Upper lobe of right lung (tissue), 1 donor: ENCODE results near the gene OR6F1. TPM values are rescaled to one million over a fixed set of nuclear protein-coding genes. Genes with fewer than 3 reads are reported as not detected.
"Not testable (repeated sequence)": the region's sequence is repeated elsewhere in the genome, so short reads cannot be mapped to it uniquely, and the experiment has no call there.

Experiments used
- ATAC-seq: fragments of 200-7000 bp; cut with Tn5 transposase; one replicate; pipeline ENCODE4 v1.9.1; 2020; ENCODE audit warnings: mild to moderate bottlenecking, moderate library complexity
- DNase-seq: peaks from one replicate; pipeline ENCODE4 v3.0.0-alpha.2; 2020
- H3K27ac ChIP-seq: fragments of 200-600 bp; one replicate; pipeline ENCODE4 v1.8.0; 2022
- H3K27me3 ChIP-seq: fragments of 200-600 bp; one replicate; pipeline ENCODE4 v1.8.0; 2022; ENCODE audit warnings: mild to moderate bottlenecking
- H3K36me3 ChIP-seq: fragments of 200-600 bp; one replicate; pipeline ENCODE4 v1.8.0; 2022
- H3K4me1 ChIP-seq: fragments of 200-600 bp; one replicate; pipeline ENCODE4 v1.8.0; 2022
- H3K4me3 ChIP-seq: fragments of 200-600 bp; one replicate; pipeline ENCODE4 v1.8.0; 2022; ENCODE audit warnings: mild to moderate bottlenecking
- H3K9me3 ChIP-seq: fragments of 200-600 bp; one replicate; pipeline ENCODE4 v1.8.0; 2022
- intact Hi-C: fragments of 100-400 bp; cut with DNase I; formaldehyde crosslinking; loops from one replicate; pipeline ENCODE4 v1.11.0; 2022
- total RNA-seq: library from RNA; stranded (reverse); fragmentation: NEBNext Ultra II Directional; extraction: Animal tissue kit (Norgen Biotek cat#: 25700); gene quantifications from one replicate; pipeline ENCODE4 v1.2.1, GENCODE V29; 2021
- TF ChIP-seq, protein P1 (sequence below): fragments of 200-600 bp; IDR thresholded peaks from one replicate; pipeline ENCODE4 v1.8.0; 2022; ENCODE audit warnings: antibody characterized with exemption
- donor health status: DM: no; HTN: yes; CAD: no; lungs with severe emphysema.

The OR6F1 gene
- total RNA-seq, 1 donor from 2014 or later, result not detected

DNA sequence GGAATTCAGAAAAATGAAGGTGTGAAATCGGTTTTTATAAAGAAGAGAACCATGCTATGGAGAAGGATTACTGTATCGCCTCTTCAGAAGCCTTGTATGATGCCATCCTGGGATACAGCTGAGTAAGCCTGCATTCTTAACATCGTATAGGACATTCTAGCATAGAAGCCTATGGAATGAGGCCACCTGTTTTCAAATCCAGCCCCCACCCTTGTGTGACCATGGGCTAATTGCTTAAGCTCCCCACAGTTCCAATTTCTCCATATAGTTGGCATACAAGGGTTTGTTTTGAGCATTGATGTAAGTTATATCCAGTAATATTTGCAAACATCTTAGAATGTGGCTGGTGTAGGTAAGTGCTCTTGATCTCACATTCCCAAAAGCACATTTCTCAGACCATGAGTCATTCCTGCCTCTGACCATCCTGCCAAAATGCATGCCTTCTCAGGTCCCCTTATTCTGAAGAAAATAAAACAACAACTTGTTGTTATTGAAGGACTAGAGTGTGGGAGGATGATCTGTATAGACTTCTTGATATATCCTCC lies 30.0 kb upstream of the OR6F1 start:
- Histone ChIP-seq H3K9me3 (no peaks in the 10 kb centered on the region), H3K27ac (no peak overlapping the region), H3K27me3 (no peaks in the 10 kb centered on the region), H3K4me3 (no peak overlapping the region), H3K36me3 (no peaks in the 10 kb centered on the region), H3K4me1 (no peaks in the 10 kb centered on the region)
- DNase-seq (no peak), ATAC-seq (peak; percentile 58)
- TF ChIP-seq, protein P1, sequence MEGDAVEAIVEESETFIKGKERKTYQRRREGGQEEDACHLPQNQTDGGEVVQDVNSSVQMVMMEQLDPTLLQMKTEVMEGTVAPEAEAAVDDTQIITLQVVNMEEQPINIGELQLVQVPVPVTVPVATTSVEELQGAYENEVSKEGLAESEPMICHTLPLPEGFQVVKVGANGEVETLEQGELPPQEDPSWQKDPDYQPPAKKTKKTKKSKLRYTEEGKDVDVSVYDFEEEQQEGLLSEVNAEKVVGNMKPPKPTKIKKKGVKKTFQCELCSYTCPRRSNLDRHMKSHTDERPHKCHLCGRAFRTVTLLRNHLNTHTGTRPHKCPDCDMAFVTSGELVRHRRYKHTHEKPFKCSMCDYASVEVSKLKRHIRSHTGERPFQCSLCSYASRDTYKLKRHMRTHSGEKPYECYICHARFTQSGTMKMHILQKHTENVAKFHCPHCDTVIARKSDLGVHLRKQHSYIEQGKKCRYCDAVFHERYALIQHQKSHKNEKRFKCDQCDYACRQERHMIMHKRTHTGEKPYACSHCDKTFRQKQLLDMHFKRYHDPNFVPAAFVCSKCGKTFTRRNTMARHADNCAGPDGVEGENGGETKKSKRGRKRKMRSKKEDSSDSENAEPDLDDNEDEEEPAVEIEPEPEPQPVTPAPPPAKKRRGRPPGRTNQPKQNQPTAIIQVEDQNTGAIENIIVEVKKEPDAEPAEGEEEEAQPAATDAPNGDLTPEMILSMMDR, result no peak
- intact Hi-C loops, result no loop called here

DNA sequence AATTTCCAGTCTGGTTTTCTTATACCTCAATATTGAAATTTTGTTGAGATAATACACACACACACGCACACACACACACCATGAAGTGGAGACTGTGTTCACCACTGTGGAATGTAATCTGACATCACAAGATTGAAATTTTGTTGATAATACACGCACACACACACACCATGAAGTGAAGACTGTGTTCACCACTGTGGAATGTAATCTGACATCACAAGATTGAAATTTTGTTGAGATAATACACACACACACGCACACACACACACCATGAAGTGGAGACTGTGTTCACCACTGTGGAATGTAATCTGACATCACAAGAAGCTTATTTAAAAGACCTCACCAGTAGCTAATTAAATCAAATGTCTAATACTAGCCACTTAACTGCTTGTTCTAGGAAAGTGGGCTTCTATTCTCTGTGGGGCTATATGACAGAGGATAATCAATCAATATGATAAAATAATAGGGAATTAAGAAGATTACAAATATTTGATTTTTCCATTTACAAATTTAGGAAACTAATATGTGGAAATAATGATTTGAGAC lies 25.8 kb upstream of the OR6F1 start:
- H3K4me3 ChIP-seq, intact Hi-C loops, H3K9me3 ChIP-seq, DNase-seq, H3K36me3 ChIP-seq, H3K27ac ChIP-seq, H3K27me3 ChIP-seq, H3K4me1 ChIP-seq: not testable (repeated sequence)
- ATAC-seq, result peak; percentile 62

DNA sequence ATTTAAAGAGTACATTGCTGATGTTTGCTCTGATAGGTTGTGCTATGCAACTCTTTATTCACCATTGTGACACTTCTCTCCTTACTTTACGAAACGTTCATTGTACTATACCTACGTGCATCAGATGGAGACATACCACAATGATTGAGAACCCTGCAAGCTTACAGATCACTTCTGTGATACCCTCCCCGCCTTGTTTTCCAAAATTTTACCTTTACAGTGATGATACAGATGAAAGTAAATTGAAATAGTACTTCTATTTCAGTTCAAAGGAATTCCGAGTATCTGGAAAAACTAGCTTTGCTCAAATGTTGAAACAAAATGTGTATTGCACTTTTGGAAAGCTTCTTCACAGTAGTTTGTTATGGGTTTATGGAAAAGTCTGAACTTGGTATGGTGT lies 25.3 kb upstream of the OR6F1 start:
- Histone ChIP-seq H3K9me3 (no peaks in the 10 kb centered on the region), H3K4me3 (no peak overlapping the region), H3K27me3 (no peaks in the 10 kb centered on the region), H3K27ac (no peak overlapping the region), H3K36me3 (no peaks in the 10 kb centered on the region), H3K4me1 (no peaks in the 10 kb centered on the region)
- DNase-seq (no peak), ATAC-seq (no peak)
- intact Hi-C loops, result no loop called here
- TF ChIP-seq, protein P1, result no peak

DNA sequence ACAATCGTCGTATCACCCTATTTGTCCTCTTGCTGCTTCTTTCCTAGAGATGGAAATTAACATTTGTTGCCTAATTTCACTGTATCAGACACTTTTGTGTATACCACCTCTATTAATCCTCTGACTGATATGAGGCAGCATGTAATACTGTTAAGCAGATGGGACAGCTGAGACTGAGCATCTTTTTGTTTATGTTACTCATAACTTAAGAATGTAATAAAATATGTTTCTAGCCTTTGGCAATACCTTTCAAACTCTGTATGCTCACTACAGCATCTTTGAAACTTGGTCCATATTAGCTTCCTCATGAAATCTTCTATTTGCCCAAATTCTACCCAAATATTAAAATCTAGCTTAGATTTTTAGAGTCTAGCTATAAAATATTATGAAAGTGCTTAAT lies 24.3 kb upstream of the OR6F1 start:
- TF ChIP-seq, protein P1, result no peak
- H3K4me3 ChIP-seq, result no peak overlapping the region
- intact Hi-C loops, result no loop called here

DNA sequence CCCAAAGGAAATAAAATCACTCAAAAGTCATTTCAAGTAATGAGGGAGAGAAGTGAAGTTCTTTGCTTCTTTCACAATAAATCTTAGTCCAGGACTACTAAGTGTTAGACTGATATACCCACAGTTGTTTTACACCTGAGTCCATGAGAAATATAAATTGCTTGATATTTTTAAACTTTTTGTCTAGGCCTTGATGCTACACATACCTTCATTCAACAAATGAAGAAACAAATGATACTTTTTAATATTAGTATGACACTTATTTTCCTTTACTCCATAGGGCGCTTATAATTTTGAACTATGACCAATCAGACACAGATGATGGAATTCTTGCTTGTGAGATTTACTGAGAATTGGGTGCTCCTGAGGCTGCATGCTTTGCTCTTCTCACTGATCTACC lies 21.9 kb upstream of the OR6F1 start, which contains the start of gene OR14K1:
OR14K1 (plus strand) TSS at position 301 of the 400 bp plus-strand sequence; CDS start at position 301, 0 bp downstream.
- Histone ChIP-seq H3K9me3 (no peaks in the 10 kb centered on the region), H3K4me3 (no peak within 1 kb of the TSS), H3K36me3 (no peaks in the 10 kb centered on the region), H3K4me1 (no peaks in the 10 kb centered on the region), H3K27me3 (no peaks in the 10 kb centered on the region), H3K27ac (no peak within 1 kb of the TSS)
- intact Hi-C loops, result no loop called here
- ATAC-seq (no peak), DNase-seq (no peak)
- TF ChIP-seq, protein P1, result no peak

More for the DNA sequence above, 24.3 kb upstream of the OR6F1 start:
- no peaks in the 10 kb centered on the region for H3K36me3 ChIP-seq
- no peaks in the 10 kb centered on the region for H3K4me1 ChIP-seq
- ATAC-seq, result no peak
- no peaks in the 10 kb centered on the region for H3K27me3 ChIP-seq
- no peak overlapping the region for H3K27ac ChIP-seq
- H3K9me3 ChIP-seq, result no peaks in the 10 kb centered on the region
- DNase-seq, result no peak

DNA sequence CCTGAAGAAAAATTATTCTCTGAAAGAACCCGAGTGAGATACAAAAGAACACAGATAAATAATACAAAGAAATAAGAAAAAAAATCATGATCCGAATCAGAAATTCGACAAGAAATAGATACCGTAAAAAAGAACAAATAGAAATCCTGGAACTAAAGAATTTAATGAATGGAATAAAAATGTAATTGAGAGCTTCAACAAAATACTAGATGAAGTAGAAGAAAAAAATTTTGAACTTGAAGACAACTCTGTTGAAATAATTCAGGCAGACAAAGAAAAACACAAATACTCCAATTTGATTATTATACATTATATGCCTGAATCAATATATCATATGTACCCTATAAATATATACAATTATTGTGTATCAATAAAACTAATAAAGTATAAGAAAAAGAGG lies 4.8 kb upstream of the OR6F1 start:
- H3K27me3 ChIP-seq, result no peaks in the 10 kb centered on the region
- TF ChIP-seq, protein P1, result no peak

More for the DNA sequence above, 4.8 kb upstream of the OR6F1 start:
- Histone ChIP-seq H3K4me3 (no peak overlapping the region), H3K36me3 (no peaks in the 10 kb centered on the region), H3K9me3 (peaks cover 4% of the 10 kb centered on the region), H3K27ac (no peak overlapping the region), H3K4me1 (no peaks in the 10 kb centered on the region)
- no peak for DNase-seq
- intact Hi-C loops, result no loop called here
- no peak for ATAC-seq
